Omental fat pad (tissue), 4 donors: ENCODE measurements around the gene TP53AIP1. TPM values are rescaled to one million over a fixed set of nuclear protein-coding genes. Genes with fewer than 3 reads are reported as not detected.

Experiments used
- ATAC-seq: fragments of 150-250 bp; one replicate; pipeline ENCODE4 v1.9.1; 2016; ENCODE audit warnings: mild to moderate bottlenecking, moderate library complexity; ENCODE audit not compliant: low FRiP score
- DNase-seq: peaks from one replicate; pipeline ENCODE4 v3.0.0-alpha.2; 2019; ENCODE audit warnings: low spot score
- total RNA-seq, 4 donors: library from RNA; depleted of rRNA; stranded (reverse); fragments of >200 nt; gene quantifications; one replicate each; pipeline ENCODE4 v1.1.0, GENCODE V29; 2016
- TF ChIP-seq, protein P1 (sequence below), 3 donors: fragments of 450-650 bp; IDR thresholded peaks; one replicate each; pipeline ENCODE4 v1.5.1; 2016 to 2017; ENCODE audit warnings: antibody characterized with exemption in 3 of 3, mild to moderate bottlenecking in 3 of 3, moderate library complexity in 2 of 3

The TP53AIP1 gene
- total RNA-seq, 4 donors from 2014 or later: 0.24 to 0.37 TPM; not detected in 2

DNA sequence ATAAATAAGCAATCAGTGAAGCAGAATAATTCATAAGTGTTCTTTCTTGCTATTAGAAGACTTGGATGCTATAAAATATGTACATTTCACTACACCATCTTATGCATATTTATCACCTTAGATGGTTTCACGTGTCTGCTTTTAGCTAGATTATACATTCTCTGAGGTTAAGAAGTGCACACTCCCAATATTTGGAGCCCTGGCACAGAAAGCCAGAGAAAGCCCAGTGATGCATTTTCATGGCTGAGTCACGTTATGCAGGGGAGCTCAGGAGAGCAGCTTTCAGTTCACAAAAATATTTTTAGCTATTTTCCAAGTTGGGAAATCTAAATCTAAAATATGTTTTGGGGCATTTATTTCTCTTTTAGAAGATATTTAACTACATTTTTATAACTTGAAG lies 5.1 kb upstream of the TP53AIP1 start:
- no peak for ATAC-seq
- TF ChIP-seq, protein P1, sequence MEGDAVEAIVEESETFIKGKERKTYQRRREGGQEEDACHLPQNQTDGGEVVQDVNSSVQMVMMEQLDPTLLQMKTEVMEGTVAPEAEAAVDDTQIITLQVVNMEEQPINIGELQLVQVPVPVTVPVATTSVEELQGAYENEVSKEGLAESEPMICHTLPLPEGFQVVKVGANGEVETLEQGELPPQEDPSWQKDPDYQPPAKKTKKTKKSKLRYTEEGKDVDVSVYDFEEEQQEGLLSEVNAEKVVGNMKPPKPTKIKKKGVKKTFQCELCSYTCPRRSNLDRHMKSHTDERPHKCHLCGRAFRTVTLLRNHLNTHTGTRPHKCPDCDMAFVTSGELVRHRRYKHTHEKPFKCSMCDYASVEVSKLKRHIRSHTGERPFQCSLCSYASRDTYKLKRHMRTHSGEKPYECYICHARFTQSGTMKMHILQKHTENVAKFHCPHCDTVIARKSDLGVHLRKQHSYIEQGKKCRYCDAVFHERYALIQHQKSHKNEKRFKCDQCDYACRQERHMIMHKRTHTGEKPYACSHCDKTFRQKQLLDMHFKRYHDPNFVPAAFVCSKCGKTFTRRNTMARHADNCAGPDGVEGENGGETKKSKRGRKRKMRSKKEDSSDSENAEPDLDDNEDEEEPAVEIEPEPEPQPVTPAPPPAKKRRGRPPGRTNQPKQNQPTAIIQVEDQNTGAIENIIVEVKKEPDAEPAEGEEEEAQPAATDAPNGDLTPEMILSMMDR (IDR thresholded peaks at IDR 0.05): no peak
- DNase-seq: no peak

DNA sequence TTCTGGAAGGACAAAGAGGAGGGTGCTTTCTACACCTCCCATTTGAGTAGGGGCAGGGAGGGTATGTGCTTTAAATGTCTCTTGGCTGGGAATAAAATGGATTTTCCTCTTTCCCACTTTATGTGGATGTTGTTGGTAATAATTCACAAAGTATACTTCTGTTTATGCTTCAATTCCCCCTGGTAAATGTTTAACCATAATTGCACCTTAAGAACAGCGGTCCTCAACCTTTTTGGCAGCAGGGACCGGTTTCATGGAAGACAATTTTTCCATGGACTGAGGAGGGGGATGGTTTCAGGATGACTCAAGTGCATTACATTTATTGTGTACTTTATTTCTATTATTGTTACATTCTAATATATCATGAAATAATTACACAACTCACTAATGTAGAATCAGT lies 4.0 kb upstream of the TP53AIP1 start:
- TF ChIP-seq, protein P1 (IDR thresholded peaks at IDR 0.05): no peak
- no peak for ATAC-seq
- no peak for DNase-seq

DNA sequence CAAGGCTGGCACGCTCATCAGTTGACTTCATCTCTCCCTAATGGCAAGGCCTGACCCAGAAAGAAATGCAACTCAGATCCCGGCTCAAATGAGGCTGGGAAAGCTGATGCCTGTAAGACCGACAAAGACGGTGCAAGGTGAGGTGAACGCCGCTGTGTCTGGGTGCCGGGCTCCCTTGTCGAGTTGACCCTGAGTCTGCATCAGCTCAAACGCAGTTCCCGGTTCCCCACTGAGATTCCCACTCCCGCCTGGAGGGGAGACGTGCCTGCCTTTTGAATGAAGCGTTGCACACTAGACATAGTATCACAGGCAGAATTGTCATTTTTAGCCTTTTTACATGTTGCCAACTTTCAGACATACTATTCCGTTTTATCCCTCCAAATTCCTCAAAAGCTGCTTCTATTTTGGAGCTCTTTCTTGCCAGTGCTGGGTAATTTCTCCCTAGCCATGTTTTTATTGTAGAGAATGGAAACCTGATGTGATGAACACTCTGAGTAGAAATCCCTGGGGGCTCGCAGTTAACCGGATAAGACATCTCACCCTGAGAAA lies 831 bp upstream of the TP53AIP1 start:
- TF ChIP-seq, protein P1 (IDR thresholded peaks at IDR 0.05): no peak
- ATAC-seq: no peak
- no peak for DNase-seq

DNA sequence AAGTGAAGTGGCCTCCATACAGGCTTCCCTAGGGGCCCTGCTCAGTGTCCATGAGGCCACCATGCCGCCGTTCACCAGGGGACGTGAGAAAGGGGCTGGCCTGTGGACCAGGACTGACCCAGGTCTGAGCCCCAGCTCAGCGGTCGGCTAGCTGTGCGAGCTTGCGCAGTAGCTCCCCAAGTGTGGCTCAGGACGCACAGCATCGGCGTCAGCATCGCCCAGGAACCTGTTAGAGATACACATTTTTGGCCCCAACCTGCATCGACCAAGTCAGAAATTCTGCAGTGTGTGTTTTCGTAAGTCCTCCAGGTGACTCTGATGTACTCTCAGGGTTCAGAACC lies 429 bp downstream of the TP53AIP1 start:
- ATAC-seq (no peak), DNase-seq (no peak)
- TF ChIP-seq, protein P1 (IDR thresholded peaks at IDR 0.05): no peak

DNA sequence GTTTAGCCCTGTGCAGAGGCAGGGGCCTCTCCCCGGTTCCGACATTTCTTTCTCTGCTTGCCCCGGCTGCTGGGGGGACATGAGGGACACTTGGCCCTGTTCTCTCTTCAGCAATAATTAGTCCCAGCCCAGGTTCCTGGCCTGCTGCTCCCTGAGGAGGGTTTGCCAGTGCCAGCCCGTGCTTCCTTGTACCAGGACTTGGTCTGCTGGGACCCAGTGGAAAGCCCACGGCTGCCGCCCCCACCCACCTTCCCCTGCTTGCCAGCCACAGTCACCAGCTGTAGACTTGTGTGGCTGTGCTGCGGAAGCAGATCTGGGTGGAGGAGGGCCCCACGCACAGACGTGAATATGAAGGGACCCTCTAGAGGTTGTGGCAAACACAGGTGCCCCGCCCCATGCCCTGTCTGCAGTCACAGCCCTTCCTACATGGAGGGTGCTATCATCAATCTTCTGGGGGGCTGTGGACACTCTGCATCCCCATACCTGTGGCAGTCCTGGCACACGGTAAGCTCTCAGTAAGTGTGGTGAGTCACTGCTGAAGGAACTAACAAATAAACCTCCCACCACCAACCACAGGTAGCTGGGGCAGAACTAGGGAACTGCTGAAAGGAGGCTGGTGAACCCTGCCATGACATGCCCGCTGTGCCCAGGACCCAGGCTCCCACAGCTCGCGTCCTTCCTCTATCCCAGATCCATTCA lies 949 bp downstream of the TP53AIP1 start:
- no peak for ATAC-seq
- TF ChIP-seq, protein P1 (IDR thresholded peaks at IDR 0.05): no peak
- DNase-seq: no peak

DNA sequence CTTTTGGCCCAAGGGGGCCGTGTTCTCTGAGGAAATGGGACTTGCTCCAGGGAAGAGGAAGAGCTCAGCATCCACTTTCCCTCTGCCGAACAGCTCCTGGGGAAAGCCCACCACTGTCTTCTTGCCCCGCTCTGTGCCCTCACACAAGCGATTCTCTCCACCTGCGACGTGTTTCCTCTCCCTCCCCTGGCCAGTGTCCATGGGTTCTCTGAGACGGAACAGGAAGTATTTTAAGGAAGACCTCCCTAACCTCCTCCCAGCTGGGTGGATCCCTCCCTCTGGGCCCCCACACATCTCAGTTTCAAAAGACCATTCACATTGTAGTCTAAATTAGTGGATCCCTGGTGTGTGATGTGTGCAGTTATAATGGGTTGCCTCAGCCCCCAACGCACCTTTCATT lies 1.6 kb downstream of the TP53AIP1 start:
- TF ChIP-seq, protein P1 (IDR thresholded peaks at IDR 0.05): no peak
- DNase-seq (no peak), ATAC-seq (no peak)

DNA sequence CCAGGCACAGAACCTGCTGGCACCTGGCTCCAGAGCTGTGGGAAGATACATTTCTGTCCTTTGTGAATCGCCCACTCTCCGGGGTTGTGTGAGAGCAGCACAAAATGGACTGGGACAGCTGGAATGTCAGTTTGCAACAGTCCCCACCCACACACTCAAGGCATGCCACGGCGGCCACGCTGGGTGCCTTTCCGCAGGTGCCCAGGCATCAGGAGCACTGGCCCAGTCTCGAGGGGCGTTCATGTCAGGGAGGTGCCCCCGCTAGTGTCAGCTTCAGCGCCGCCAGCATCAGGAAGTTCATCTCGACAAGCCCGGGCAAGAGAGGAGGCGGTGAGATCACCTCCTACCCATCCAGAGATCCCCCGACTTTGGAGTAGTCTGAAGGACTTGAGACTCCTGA lies 2.1 kb downstream of the TP53AIP1 start:
- TF ChIP-seq, protein P1 (IDR thresholded peaks at IDR 0.05): no peak
- ATAC-seq: no peak
- no peak for DNase-seq
